ENCODE measurements around the gene SLC31A2. TPM values are rescaled to one million over a fixed set of nuclear protein-coding genes. Genes with fewer than 3 reads are reported as not detected.

Gene SLC31A2
- total and polyA plus RNA-seq, 8 donors: 2.4 to 39.3 (median 2.9) TPM

- peaks cover 4 to 88% of the 10 kb centered on the region in 2 donors for H3K36me3 ChIP-seq
- H3K9me3 ChIP-seq: no peaks in the 10 kb centered on the region
- H3K4me1 ChIP-seq: peaks cover 0 to 51% of the 10 kb centered on the region in 2 donors
- no peaks in the 10 kb centered on the region for H3K27me3 ChIP-seq
- ATAC-seq (no peak), DNase-seq (no peak)
- peak overlapping the region in 1 of 2 donors; percentile 41 for H3K4me3 ChIP-seq
- intact Hi-C loops (cut with DNase I): no loop called here
- no peak for TF ChIP-seq CTCF (IDR thresholded peaks at IDR 0.05)
- H3K27ac ChIP-seq: peak overlapping the region in 1 of 2 donors; percentile 92
Observed at GRCh38 chr9:113186137-113186755, 35.4 kb downstream of the SLC31A2 start.

DNA sequence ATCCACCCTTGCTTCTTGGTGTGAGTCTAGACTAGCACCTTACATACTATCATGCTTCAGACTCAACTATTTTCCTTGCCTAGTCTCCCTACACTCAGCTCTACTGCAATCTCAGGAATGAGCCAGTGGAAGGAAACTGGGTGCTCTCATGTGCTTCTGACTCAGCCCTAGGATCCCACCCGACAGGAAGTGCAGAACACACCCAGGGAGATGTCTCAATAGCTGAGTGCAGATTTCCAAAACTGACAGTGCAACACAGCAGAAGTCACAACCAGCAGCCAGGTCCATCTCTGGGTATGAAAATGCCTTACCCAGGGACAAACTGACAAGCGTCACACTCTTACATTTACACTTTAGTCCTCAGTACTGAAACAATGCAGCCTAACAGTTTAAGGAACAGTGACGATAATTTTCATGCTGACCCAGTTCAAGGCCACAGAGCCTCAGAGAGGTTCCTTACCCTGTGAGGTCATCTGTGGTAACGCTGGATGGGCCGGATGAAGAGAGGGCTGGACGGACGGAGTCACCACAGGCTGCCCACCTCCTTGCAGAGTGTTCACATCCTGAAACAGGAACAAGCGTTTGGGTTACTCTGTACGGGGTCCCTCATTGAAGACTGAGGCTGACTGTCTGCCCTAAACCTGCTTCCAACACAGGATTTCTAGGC lies 37.3 kb downstream of the SLC31A2 start:
- no peak for TF ChIP-seq CTCF (IDR thresholded peaks at IDR 0.05)
- Histone ChIP-seq H3K4me3 (peak overlapping the region in 1 of 2 donors; percentile 41), H3K27me3 (no peaks in the 10 kb centered on the region), H3K4me1 (peaks cover 0 to 51% of the 10 kb centered on the region in 2 donors), H3K9me3 (no peaks in the 10 kb centered on the region), H3K27ac (peak overlapping the region; percentile 51 to 92), H3K36me3 (peaks cover 4 to 88% of the 10 kb centered on the region in 2 donors)
- DNase-seq (peak in 3 of 4 donors; percentile 2 to 76 (median 70)), ATAC-seq (peak; percentile 83)
- intact Hi-C loops (cut with DNase I): no loop called here

GRCh38 chr9:113192455-113192854 lies 41.6 kb downstream of the SLC31A2 start:
- TF ChIP-seq CTCF (IDR thresholded peaks at IDR 0.05): no peak
- H3K27me3 ChIP-seq: no peaks in the 10 kb centered on the region
- H3K27ac ChIP-seq: peak overlapping the region in 1 of 2 donors; percentile 13
- peaks cover 0 to 24% of the 10 kb centered on the region in 2 donors for H3K4me1 ChIP-seq
- H3K9me3 ChIP-seq: no peaks in the 10 kb centered on the region
- no peak overlapping the region for H3K4me3 ChIP-seq
- DNase-seq (no peak), ATAC-seq (no peak)
- intact Hi-C loops (cut with DNase I): no loop called here
- H3K36me3 ChIP-seq: peaks cover 0 to 81% of the 10 kb centered on the region in 2 donors

DNA sequence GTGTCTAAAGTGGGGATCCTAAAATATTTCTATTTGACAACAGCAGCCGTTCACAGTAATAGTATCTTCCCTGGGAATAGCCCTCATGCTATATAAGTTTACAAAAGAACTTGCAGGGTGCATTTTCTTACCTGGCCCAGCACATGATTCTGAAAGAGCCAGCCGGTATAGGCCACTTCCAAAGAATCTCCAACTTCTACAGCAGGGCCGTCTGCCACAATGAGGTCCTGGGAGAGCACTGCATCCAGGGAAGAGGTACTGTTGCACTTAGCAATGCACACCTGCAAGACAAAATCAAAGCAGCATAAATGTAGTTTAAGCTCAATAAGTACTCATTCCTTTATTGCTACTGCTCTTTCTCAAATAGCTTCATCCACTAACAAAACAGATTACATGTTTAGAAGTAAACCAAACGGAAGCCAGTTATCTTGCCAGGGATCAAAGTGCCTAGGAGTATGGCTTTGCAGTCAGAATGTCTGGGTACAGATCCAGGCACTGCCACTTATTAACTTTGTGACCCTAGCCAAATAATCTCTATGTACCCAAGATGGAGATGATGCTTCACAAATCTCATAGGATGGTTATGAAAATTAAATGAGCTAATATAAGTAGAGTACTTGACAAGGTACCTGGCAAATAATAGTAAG lies 49.0 kb downstream of the SLC31A2 start:
- Histone ChIP-seq H3K9me3 (no peaks in the 10 kb centered on the region), H3K36me3 (peaks cover 0 to 98% of the 10 kb centered on the region in 2 donors), H3K27me3 (no peaks in the 10 kb centered on the region), H3K4me1 (no peaks in the 10 kb centered on the region), H3K27ac (no peak overlapping the region), H3K4me3 (no peak overlapping the region)
- intact Hi-C loops (cut with DNase I): no loop called here
- ATAC-seq: no peak
- no peak for DNase-seq
- TF ChIP-seq CTCF (IDR thresholded peaks at IDR 0.05): no peak

- Histone ChIP-seq H3K36me3 (peaks cover 0 to 92% of the 10 kb centered on the region in 2 donors), H3K27ac (peak overlapping the region in 1 of 2 donors; percentile 46), H3K9me3 (no peaks in the 10 kb centered on the region), H3K4me3 (no peak overlapping the region), H3K4me1 (peaks cover 0 to 29% of the 10 kb centered on the region in 2 donors), H3K27me3 (no peaks in the 10 kb centered on the region)
- DNase-seq (no peak), ATAC-seq (no peak)
- intact Hi-C loops (cut with DNase I): no loop called here
- TF ChIP-seq CTCF (IDR thresholded peaks at IDR 0.05): no peak
Observed at GRCh38 chr9:113205432-113205831, 54.6 kb downstream of the SLC31A2 start.
